CD4-positive, alpha-beta T cell treated with Interferon gamma for 1 hour (primary cell): ENCODE measurements around the gene ADAMTS2.
"Not testable (repeated sequence)": the region's sequence is repeated elsewhere in the genome, so short reads cannot be mapped to it uniquely, and the experiment has no call there.

Experiments
- DNase-seq: peaks from one replicate; pipeline ENCODE4 v3.0.0-alpha.2; 2020

The ADAMTS2 gene

DNA sequence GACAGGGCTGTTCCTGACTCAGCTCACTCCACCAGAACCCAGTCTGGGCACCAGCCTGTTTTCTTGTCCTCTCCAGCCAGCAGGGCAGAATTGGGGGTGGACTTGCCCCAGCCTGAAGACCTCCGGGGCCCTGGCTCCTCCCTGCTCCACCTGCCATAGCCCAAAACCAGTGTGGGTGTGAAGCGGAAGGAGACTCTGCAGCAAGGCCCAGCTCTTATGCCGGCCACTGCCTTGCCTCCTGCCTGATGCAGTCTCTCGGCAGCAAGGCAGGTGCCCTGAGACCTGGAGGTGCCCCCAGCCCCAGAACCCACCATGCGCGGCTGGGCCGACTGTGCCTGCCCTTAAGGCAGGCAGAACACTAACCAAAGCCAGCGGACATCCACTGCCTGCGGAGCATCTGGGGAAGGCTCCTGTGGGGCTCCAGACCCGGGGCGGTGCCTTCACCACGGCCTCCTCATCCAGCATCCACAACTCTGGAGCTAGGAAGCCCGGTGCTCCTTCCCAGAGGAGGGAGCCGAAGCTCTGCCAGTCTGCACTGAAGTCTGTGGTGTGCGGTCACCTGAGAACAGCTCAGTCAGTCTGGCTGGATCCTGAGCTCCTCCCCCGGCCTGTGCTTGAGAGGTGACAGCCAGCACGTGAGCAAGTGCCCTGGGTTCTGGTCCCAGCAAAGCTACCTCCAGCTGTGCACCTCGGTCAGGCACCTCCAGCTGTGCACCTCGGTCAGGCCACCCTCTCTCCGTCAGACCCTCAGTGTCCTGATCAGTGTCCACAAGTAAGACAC, 116.7 kb downstream of the ADAMTS2 start:
- DNase-seq: no peak

DNA sequence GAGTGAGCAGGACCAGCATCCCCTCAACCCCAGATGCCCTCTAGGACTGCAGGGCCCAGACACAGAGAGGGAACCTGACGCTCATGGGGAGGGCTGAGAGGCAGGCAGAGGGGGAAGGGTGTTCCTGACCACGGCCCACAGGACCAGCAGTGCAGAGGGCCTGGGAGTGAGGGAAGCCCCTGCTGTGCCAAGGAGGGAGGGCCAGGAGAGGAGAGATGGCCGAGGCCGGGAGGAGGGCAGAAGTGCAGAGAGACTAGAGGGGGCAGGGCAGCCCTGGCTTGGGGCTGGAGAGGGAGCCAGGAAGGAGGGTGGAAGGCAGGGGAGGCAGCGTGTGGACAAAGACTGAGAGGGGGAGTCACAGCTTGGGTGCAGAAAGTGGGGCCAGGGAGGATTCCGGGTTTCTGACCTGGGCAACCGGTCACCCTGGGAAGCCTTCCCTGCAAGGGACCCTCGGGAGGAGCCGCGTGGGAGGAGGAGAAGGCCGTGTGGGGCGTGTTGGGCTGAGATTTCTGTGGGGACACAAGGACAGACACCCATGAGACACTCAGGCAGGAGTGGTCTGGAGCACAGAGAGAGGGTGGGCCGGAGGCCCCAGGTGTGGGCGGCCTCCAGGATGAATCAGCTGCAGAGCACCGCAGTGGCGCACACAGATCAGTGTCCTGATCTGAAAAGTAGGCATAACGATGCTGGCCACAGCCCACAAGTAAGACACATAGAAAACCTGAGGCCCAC, 117.5 kb downstream of the ADAMTS2 start:
- no peak for DNase-seq

GRCh38 chr5:179227229-179227579, 118.1 kb downstream of the ADAMTS2 start:
- no peak for DNase-seq

DNA sequence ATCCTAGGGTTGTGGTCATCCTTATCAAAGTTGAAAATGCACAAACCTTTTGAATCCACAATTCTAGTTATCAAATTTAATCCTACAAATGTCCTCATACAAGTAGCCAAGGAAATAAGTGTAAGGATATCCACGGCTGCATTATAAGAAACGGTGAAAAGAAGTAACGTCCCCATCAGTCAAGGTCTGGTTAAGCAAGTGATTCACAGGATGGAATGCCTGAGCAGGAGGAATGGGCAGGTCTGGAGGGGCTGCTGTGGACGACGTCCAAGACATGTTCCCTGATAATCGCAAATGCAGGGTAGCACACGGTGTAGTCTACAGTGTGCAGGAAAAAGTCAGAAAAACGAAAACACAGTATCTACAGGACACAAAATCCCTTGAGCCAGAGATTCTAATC, 118.6 kb downstream of the ADAMTS2 start:
- DNase-seq: no peak

DNA sequence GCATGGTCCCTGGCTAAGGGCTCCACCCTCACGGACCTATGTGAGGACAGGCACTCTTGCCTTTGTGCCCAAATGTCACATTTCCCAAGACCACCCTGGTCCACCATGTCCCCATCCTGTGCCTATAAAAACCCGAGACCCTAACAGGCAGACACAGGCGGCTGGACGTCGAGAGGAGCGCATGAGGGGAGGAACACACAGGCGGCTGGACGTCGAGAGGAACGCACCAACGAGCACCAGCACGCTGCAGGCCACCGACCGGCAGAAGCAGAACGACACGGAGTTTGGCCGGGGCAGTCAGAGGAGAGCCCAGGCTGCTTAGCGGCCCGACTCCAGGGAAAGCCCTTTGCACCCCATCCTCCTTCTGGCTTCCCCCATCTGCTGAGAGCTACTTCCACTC, 119.9 kb downstream of the ADAMTS2 start:
- DNase-seq: no peak

DNA sequence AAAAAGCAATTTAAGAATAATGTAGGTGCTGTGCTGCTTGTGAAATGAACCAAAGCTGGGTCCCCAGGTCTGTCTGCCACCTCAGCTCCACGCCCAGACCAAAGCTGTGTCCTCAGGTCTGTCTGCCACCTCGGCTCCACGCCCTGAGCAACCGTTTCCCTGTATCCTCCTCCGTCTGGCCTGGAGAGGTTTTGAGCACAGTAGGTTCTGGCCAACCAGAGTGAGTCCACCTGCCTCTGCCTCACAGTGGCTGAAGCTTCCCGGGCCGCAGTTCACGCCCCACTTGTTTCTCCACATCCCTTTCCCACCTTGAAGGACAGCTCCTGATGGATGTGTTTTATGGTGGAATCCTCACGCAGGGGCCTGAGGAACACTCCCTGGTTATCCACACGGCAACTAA, 120.5 kb downstream of the ADAMTS2 start:
- DNase-seq: no peak

DNA sequence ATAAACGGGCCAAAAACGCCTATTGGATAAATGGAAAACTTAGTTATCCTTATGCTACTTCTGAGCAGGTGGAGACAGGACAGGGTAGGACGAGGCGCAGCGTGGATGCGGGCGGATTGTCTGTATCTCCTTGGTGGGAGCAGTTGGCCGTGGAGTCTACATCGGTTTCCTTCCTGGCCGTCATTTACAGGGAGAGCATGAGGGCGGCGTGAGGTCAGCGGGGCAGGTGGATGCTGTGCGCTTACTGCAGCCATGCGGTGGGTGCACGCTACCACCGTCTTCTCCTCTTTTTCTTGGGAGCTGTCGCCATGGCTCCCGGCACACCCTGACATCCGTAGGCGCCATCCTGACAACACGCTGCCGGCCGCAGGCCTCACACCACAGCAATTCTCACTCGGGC, 121.3 kb downstream of the ADAMTS2 start:
- DNase-seq: no peak

- no peak for DNase-seq
Observed at GRCh38 chr5:179223528-179223927, 121.7 kb downstream of the ADAMTS2 start.

DNA sequence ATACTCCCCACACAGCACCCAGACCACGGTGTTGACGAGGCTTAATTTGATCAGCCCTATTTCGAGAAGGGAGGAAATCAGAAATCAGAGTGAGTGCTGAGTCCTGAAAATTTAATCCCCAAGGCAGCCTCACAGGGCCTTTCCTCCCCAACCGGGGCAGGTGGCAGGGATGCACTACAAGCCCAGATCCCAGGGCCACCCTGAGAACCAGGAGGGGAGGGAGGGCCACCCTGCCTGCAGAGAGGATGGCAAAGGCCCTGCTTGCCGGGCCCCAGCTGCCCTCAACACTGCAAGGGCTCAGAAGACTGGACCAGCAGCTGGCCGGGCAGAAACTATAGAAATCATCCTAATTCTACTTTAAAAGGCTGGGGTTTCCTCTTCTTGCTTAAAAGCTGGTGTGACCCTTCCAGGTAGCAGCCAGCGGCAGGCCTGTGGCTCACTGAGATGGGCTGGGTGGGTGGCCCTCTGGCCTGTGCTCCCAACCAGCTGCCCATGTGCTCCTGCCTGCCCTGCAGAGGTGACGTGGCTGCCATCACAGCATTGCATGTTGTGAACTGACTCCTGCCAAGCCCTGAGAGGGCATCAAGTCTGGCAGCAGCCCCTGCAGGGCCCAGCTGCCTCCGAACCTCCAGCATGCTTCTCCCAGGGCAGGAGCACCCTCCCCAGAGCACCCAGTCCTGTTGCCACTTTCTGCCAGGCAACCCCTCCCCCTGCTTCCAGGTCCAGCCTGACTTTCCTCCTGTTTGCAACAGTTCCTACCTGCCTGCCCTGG, 122.8 kb downstream of the ADAMTS2 start:
- DNase-seq: no peak

DNA sequence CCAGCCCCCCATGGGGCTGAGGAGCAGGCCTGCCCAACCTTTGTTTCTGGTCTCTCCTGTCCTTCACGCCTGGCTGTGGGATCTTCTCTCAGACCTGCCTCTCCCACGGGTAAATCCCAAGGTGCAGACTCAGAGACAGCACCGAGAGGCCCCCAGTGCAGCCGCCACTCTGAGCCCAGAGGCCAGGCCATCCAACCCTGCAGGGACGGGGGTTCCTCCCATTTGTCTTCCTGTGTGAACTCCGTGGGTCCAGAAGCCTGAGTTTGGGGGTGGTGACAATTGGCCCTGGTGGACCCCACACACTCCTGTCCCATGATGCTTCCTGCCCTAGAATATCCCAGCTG, 123.4 kb downstream of the ADAMTS2 start:
- no peak for DNase-seq

GRCh38 chr5:179221196-179221876, 123.9 kb downstream of the ADAMTS2 start:
- no peak for DNase-seq

GRCh38 chr5:179220716-179221115, 124.5 kb downstream of the ADAMTS2 start:
- DNase-seq: no peak

GRCh38 chr5:179219661-179220620, 125.3 kb downstream of the ADAMTS2 start:
- DNase-seq: no peak

DNA sequence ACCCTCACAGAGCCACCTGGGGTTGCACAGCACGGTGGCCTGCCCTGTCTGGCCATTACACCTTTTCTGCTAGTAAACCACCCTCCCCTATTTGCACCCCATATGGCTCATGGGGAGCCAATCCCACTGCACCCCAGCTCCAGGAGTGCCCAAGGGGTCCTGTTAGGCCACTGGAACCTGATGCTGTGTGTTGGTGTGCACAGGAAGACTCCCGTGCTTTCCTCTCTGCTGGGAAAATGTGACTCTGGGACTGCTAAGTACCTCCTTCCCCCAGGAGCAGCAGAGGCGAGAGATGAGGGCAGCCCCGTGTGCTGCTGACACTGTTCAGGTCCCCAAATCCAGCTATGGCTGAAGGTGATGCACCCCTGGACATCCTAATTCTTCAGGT, 126.3 kb downstream of the ADAMTS2 start:
- no peak for DNase-seq

GRCh38 chr5:179217956-179218942, 127.0 kb downstream of the ADAMTS2 start:
- no peak for DNase-seq

DNA sequence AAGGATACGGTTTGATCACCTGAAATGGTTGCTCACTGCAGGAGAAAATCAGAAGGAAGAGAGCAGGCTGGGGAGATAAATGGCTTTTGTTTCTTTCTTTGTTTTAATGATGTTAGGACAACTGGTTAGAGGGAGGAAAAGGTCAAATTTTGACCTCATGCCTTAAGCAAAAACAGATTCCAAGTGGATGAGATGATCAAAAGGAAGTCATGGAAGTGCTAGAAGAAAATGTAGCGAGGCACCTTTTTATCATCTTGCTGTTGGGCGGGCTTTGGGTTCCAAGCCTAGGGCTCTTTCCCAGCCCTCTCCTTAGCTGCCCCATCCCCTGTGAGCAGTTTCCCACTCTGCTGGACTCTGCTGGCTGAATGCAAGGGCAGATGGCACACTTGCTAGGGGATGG, 127.9 kb downstream of the ADAMTS2 start:
- no peak for DNase-seq

DNA sequence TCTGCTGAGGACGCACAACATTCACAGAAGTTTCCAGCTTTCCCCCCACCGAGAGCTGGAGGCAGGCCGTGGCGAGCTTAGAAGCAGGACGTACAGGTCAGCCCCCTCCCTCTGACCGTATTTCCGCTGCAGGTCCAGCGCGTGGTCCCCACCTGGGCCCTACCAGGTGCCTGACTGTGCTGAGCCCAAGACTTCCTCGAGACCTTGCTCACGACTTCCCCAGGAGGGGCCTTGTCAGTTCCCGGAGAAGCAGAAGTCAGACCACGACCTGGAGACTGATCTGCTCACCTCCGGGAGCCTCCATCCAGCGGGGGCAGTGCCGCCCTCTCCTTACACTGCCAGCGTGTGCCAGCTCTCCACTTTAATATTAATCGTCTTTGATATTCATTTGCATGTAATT, 128.9 kb downstream of the ADAMTS2 start:
- DNase-seq: not testable (repeated sequence)

- no peak for DNase-seq
Observed at GRCh38 chr5:179215576-179215975, 129.7 kb downstream of the ADAMTS2 start.

GRCh38 chr5:179214678-179215077, 130.6 kb downstream of the ADAMTS2 start:
- no peak for DNase-seq

DNA sequence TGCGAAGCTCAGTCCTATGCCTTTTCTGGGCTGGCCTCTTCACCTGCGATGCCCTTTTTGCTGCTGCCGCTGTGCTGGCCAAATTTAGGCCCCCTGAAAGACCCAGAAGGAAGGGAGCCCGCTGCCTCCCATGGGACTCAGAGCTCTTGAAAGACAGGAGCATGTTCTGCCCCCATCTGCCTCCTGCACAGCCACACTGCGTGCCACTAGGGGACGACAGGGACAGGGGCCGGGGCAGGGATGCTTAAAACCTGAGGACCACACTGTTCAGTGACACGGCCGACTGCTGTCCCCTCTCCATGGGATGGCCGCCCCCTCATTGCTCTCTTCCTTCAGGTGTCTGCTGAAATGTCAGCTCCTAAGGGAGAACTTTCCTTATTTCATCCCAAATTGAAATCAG, 132.4 kb downstream of the ADAMTS2 start:
- DNase-seq: no peak

GRCh38 chr5:179211631-179212030, 133.6 kb downstream of the ADAMTS2 start:
- DNase-seq: no peak
